ENCODE results near the gene HOXD12.

Gene HOXD12

GRCh38 chr2:176151442-176152287, 52.1 kb downstream of the HOXD12 start, which contains the start of gene HOXD4:
TSS of gene HOXD4 (plus strand) at chr2:176151550. CDS start at chr2:176151634, 84 bp downstream.
- no peak for DNase-seq

Data from NCI-H1092 treated with DMSO at 0.1 percent for 48 hours (cell line).